HG03196 (cell line): ENCODE results near the gene KRT78.
"Not testable (repeated sequence)": the region's sequence is repeated elsewhere in the genome, so short reads cannot be mapped to it uniquely, and the experiment has no call there.

Experiments
- ATAC-seq: cut with Tn5 transposase; IDR thresholded peaks from one replicate; pipeline ENCODE4 v1.9.1; 2021; ENCODE audit not compliant: unreplicated experiment

Gene KRT78

DNA sequence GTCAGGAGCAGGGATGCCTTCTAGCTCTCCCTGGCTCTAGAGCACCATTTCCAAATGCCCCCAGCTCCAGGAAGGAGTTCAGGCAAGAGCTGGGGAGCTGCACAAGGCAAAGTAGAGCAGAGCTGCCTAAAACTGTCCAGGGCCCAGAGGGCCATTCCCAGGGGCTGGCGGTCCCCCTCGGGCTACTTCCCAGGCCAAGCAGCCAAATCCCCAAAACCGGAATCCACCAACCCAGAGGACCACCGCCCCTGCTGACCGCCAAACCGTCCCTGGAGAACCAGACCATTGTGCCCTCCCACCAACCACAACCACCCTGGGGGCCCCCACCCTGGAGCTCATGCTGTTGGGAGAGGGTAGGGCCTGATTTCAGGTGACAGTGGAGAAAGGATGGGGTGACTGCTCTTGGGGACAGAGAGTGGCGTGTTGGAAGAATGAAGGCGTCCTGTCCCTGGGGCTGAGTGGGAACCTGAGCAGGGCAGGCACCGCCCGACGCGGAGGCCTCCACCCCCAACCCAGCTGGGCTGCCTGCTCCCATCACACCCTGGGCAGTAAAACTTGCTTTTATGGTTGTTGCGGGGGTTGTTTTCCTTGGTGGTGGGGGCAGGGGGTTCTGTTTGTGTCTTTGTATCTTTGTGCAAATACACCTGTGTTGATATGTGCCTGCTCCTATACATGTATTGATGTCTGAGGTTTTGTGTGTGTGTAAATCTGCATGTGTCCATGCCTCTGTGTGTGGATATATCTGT, 24.0 kb upstream of the KRT78 start:
- no peak for ATAC-seq

DNA sequence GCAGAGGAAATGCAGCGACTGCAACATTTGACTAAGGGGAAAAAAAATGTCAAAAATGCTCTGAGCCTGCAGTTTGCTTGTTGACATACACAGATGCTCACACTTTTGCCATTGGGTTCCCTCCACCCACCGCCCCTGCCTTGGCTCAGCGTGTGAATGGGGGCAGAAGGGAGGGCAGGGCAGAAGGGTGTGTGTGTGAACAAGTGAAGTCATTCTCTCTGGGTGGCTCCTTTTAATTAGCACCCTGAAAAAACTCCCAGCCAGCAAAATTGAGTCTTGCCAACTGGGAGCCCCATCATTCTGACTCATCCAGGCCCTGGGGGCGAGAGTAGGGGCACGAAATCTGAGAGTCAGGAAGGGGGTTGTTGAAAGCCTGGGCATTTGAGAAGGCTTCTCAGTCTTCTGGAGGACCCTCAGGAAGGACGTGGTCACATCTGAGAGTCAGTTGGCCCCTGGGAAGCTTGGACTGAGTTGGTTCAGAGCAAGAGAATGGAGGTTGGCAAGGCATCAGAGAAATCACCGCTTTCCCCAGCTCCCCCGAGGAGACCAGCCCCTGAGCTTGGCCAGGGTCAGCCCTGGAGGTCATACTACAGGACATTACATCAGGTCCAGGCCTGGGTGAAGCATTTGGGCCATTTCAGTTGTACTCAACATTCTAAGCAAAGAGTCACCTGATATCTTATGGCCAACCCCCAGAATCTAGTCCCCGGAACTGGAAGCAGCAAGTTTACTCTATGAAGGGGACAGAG, 22.7 kb upstream of the KRT78 start:
- no peak for ATAC-seq

DNA sequence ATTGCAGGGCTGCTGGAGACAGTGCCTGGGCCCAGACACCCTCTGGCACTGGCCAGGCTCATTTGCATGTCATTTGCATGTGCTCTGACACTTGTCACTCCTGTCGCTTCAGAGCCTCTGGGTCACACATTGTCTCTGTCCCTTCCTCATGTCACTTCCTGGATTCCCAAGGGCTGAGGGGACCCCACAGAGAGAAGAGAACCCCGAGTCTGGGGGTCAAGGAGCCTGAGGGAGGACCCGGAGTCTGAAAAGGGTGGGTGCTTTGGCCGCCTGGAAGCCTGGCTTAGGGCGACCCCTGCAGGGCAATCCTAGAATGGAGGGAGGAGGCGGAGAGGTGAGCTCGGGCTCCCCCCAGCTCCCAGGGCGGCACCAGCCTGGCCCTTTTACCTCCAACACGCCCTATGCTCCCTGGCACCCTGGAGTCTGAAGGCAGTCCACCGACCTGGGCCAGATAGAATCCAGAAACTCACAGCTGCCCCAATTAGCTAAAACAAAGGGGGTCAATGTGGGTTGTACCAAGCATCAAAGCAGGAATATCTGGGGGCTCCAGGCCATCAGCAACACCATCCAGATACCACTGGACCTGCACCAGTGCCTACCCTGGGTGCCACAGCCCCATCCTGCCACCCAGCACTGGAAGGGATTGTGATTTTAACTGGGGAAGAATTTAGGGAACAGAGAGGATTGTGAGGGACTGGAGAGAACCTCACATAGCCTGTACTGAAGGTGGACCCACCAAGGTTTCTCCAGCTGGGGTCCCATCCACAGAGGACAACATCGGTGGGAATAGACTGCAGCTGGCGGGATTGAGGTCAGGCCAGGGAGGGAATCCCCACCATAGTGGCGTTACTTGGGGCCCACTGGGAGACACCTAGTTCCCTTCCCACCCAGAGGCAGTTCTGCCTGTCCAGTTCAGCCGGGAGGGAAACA, 21.8 kb upstream of the KRT78 start:
- ATAC-seq: no peak

DNA sequence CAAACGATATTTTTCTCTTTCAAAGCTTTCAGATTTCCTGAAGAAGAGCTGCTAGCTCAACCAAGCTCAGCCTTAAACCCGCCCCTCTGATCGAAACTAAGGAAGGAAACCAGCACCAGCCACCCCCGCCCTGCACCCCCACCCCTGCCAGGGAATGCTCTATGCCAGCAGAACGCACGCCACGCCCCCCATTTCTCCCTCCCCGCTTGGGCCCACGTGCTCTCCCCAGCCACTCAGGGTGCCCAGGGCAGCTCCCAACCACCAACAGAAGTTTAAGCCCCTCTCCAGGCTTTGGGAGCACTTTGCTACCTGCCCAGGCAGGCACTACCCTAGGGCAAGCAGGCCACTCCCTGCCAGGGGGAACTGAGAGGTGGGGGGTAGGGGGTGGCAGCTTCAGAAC, 18.8 kb upstream of the KRT78 start:
- no peak for ATAC-seq

DNA sequence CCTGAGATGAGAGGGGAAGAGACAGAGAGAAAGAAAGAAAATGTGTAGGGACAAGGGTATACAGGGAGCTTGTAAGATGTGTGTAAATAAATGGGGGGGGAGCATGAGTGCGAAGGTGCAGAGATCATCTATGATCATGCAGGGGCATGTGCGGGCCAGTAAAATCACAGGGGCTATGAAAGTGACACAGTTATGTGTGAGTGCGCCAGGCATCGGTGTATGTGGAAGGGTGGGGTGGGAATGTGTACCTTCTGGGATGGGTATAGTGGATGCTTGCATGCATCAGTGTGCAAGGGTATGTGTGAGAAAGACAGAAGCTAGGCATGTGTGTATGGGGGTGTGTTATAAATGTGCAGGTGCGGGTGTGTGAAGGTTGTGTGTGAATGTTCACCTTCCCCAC, 18.4 kb upstream of the KRT78 start:
- ATAC-seq: no peak

DNA sequence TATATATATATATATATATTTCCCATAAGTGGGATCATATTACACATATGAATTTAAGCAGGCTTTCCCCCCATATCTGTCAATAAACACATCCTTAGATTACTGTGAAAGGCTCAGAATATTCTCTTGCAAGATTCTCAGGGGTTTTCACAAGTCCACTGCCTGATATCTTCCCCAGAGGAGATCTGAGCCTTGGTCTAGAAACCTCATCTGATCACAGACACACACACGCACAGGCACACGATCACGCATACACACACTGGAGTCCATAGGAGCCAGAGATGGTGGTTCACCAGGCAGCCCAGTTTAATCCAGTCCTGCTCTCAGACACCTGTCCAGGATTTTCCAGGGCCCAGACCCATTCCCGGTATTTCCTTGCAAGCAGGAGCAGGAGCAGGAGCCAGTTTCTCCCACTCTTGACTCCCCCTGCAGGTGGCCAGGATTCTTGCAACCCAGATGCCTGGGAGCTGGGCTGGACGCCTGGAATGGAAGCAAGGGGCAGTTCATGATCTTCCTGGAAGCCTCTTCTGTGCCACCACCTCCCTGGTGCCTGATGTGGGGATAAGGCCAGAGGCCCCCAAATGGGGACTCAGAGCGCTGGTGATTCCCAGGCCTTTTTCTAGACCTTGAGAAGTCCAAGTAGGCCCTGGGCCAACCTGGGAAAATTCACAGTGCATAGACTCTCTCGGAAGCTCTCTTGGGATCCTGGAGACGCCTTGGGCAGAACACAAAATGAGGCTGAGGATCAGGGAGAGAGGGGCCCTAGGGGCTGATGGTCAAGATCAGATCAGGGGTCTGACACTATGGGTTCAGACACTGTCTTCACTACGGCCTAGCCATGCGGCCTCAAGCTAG, 16.5 kb upstream of the KRT78 start:
- ATAC-seq: no peak

DNA sequence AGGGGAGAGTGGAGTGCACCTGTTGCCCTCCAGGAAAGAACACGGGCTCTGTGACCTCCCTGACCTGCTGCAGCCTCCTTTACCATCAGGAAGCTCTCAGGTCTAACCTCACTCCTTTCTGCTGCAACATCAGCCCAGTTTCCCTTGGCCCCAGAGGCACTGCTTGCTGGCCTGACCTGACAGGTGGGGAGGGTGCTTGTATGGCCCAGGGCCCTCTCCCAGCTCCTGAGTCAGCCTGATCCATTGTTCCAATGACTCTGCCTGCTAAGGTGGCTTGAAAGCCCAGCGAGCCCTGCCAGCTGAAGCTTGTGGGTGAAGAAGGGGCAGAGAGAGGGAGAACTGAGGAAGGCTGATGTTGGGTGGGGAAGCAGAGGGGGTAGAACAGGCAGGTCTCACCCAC, 13.2 kb upstream of the KRT78 start:
- ATAC-seq: no peak

DNA sequence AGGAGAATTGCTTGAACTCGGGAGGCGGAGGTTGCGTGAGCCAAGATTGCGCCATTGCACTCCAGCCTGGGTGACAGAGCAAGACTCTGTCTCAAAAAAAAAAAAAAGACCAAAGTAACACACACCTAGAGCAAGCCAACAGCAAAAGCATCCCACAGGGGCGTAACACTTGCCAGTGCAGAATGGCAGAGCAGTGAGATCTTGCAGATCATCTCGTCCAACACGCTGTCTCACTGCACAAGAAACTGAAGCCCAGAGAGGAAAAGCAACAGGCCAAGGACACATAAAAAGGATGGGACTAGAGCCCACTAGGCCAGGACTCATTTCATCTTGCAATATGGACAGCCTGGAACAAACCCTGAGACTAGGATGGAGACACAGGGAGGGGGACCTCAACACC, 12.7 kb upstream of the KRT78 start:
- ATAC-seq: no peak

DNA sequence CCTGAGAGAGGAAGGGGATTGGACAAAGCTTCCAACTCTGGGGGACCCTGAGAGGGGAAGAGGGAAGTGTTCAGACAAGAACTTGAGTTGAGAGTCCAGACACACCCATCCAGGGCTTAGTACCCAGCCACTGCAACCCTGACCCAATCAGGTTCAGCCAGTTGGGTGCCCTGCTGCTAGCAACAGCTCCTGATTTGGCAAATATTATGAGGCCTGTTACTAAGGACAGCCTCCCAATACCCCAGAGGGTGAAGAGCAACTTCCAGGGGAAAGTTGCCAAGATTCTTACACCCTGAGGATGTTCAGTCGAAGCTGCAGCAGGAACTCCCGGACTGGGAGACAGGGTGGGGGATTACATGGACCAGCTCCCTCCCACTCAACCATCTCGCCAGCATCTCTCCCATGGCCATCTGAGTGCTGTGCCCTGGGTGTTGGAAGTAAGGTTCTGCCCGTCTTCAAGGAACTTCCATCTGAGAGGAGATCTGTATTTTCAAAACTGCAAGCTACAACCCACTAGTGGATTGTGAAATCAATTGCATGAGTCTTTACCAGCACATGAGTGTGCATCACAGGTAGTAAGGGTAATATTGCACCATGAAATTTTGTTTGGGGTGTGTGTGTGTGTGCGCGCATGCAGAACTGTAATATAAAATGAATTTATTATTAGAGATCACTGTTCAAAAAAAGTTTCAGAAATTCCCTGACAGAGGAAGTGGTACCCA, 11.5 kb upstream of the KRT78 start:
- no peak for ATAC-seq

DNA sequence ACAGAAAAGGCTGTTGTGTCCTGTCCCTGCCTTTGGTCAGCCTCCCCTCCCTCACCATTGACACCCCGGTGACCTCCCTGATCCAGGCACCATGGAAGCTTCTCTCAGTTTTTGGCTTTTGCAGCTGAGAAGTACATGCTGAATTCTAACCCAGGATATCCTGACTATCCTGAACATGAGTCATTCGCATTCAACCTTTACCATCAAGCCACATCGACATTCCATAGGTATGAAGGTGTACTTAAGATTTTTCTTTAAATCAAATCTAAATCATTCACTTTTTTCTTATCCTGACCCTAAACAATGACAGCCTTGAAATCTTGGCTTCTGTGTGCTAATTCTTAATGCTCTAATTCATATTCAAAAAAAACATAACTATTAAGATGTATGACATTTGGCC, 8.7 kb upstream of the KRT78 start:
- ATAC-seq: no peak

DNA sequence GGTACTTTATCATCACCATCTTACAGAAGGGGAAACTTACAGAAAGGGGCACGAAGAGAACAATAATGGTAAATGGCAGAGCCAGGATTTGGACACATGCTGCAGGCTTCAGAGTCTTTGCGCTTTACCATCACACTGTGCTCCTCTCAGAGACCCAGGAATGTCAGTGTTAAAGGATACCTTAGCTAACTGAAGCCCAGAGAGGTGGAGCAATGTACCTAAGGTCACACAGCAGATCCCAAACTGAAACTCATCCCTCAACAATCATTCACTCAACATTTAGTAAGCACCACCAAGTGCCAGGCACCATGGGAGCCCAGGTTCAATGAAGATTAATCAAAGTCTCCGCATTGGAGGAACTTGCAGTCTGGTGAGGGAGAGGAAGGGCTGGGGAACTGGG, 8.0 kb upstream of the KRT78 start:
- ATAC-seq: no peak

DNA sequence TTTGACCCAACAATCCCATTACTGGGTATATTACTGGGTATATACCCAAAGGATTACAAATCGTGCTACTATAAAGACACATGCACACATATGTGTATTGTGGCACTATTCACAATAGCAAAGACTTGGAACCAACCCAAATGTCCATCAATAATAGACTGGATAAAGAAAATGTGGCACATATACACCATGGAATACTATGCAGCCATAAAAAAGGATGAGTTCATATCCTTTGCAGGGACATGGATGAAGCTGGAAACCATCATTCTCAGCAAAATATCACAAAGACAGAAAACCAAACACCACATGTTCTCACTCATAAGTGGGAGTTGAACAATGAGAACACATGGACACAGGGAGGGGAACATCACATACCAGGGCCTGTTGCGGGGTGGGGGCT, 7.3 kb upstream of the KRT78 start:
- not testable (repeated sequence) for ATAC-seq

DNA sequence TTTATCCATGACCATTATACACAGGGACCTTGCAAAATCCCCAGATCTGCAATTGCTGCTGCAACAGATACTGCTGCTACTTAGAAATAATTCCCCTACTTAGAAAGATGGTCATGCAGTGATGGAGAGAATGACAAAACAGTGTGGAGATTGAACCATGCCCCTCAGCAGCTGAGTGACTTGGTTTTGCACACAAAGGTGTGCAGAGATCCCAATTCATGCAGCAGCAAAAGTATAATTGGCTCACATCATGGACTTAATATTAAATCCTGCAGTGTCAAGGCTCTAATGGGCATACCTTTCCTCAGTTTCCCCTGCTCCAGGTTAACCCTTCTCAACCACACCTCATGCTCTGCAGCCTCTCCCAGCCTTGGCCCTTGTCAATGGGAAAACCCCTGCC, 3.0 kb upstream of the KRT78 start:
- ATAC-seq: no peak

DNA sequence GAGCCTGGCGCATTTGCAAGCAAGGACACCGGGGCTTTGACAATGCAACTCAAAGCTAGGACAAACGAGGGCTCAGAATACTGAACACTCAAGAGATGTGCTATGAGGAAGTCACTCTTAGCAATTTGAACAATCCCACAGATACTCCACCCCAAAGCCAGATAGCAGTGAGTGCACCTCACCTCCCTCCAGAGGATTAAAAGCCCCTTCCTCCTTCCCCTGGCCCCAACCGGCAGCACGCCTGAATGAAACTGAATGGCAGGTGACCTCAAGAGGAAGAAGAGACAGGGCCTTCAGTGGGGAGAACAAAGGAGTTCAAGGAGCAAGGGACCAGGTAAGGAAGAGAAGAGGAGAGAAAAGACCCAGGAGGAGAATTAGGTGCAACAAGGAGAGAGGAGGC, 1.9 kb upstream of the KRT78 start:
- no peak for ATAC-seq

DNA sequence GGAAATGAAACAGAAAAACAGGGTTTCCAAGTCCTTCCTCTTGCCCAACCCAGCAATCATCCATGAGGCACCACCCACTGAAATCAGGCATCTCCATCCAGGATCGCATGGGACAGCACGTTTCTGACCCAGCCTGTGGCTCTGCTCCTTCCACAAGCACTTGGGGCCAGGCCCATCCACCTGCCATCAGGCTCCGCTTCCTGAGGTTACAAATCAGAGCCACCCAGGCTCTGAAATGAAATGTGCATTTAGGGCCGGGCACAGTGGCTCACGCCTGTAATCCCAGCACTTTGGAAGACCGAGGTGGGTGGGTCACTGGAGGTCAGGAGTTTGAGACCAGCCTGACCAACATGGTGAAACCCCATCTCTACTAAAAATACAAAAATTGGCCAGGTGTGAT, 717 bp upstream of the KRT78 start:
- ATAC-seq: no peak

DNA sequence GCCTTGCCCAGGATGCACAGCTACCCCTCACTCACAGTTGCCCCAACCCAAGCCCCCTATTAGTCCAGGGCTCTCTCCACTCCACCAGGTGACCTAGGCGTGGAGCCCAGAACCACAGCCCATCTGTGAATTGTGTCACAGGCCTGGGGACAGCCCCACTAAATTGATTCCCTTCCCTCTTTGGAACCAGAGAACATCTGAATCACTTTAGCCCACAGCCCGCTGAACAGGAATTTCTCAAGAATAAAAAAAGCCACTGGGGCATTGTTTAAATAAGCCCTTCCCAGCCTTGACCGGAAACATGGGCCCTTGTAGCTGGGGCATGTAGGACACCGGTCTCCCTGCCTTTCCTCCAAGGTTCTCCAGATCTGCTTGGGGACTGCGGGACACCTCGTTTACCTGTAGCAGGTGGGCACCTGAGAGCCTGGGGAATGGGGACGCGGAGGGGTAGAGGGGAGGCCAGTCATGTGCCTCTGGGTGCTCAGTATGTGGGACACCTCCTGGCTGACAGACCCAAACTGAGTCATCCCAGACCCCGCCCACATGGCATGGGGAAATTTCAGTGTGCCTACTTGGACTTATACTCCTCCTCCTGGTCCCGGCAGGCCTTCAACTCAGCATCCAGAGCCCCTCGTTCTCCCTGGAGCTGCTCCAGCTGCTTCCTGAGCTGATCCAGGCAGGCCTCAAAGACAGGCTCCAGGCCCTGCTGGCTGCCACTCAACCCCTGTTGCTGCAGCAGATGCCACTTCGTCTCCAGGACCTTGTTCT, 1.3 kb downstream of the KRT78 start:
- ATAC-seq: no peak

DNA sequence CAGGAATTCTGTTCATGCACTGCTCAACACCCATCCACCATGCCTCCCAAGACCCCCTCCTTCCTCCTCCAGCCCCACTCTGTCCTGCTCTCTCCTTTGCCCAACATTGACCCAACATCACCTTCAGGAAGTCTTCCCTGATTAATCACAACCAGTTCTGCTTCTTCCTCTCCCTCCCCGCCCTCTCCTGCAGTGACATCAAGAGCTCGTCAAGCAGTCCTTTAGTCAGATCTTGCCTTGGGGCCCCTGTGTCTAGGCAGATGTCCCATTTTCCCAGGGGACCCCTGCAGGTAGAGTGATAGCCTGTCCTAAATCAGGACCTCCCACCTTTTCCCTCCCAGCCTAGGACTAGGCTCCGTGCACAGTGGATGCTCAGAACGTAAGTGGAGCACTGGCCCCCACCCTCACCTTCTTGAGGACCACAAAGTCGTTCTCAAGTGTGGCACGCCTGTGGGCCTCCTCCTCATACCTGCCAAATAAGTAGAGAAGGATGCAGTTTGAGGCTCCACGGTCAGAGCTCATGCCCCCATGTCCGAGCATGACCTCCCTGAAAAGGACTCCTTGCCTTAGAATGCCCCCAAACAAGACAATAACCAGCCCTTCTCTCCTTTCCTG, 2.3 kb downstream of the KRT78 start:
- ATAC-seq: no peak

DNA sequence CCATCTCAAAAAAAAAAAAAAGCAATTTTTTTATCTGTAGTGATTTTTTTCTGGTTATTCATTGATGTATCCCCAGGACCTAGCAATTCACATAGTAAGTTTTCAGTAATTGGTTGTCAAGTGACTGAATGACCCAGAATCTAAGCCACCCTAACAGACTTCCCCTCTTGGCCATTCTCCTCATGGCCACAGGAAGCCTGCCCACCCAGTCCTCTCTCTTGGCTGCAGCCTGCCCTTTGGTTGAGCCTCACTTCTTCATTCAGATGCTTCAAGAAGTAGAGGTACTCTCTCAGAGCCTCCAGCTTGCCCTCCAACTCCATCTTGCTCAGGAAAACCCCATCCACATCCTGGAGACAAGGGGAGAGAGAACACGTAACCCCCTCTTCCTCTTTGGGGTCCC, 2.8 kb downstream of the KRT78 start:
- ATAC-seq: no peak

DNA sequence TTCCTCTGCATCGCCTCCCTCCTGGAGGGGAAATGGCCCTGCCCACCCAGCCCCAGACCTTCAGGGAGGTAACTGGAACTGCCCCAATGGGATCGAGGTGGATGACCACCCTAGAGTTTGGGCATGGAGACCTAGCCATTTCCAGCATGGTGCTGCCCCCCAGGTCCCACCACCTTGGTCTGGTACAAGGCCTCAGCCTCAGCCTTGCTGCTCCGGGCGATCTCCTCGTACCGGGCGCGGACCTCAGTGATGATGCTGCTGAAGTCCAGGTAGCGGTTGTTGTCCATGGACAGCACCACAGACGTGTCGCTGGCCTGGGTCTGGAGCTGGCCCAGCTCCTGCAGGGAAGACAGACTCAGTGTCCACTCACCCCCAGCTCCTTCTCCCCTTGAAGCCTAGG, 4.4 kb downstream of the KRT78 start:
- no peak for ATAC-seq
